Measurements from ENCODE around the gene EPB41L3.

Gene EPB41L3

DNA sequence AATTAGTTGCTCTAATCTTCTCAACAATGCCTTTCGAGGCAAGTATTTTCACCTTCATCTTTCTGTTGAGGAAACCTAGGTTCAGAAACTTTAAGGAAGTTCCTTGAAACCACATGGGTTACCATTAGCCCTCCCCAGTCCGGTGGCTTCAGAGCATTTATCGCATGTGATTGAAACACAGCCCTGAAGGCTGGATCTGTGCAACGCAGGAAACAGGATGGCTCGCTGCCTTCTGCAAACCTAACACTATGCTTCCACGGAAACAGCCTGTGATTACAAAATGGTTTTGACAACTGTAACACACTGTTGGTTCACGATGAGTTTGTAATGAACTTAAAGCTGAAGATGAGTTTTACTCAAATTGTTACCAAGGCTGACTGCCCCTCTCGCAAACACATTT lies 68.5 kb downstream of the EPB41L3 start:
- TF ChIP-seq EGR1 (IDR thresholded peaks at IDR 0.05) (no peak), TCF12 (IDR thresholded peaks at IDR 0.05; ENCODE audit: low read depth) (no peak), EP300 (IDR thresholded peaks at IDR 0.05; ENCODE audit: borderline replicate concordance) (no peak), ZBTB7A (IDR thresholded peaks at IDR 0.05; ENCODE audit: low read depth) (no peak), CREB1 (IDR thresholded peaks at IDR 0.05; ENCODE audit: low read depth) (no peak), NFIC (IDR thresholded peaks at IDR 0.05) (no peak), YY1 (IDR thresholded peaks at IDR 0.05; ENCODE audit: low read depth) (no peak), TAF1 (IDR thresholded peaks at IDR 0.05; ENCODE audit: low read depth) (no peak), CEBPB (IDR thresholded peaks at IDR 0.05) (no peak), FOXM1 (IDR thresholded peaks at IDR 0.05; ENCODE audit: borderline replicate concordance, low read depth) (no peak)
- TF ChIP-seq, protein P1, sequence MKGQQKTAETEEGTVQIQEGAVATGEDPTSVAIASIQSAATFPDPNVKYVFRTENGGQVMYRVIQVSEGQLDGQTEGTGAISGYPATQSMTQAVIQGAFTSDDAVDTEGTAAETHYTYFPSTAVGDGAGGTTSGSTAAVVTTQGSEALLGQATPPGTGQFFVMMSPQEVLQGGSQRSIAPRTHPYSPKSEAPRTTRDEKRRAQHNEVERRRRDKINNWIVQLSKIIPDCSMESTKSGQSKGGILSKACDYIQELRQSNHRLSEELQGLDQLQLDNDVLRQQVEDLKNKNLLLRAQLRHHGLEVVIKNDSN (IDR thresholded peaks at IDR 0.05) = no peak
- TF ChIP-seq, protein P2, sequence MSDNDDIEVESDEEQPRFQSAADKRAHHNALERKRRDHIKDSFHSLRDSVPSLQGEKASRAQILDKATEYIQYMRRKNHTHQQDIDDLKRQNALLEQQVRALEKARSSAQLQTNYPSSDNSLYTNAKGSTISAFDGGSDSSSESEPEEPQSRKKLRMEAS (IDR thresholded peaks at IDR 0.05) = no peak
- TF ChIP-seq, protein P3, sequence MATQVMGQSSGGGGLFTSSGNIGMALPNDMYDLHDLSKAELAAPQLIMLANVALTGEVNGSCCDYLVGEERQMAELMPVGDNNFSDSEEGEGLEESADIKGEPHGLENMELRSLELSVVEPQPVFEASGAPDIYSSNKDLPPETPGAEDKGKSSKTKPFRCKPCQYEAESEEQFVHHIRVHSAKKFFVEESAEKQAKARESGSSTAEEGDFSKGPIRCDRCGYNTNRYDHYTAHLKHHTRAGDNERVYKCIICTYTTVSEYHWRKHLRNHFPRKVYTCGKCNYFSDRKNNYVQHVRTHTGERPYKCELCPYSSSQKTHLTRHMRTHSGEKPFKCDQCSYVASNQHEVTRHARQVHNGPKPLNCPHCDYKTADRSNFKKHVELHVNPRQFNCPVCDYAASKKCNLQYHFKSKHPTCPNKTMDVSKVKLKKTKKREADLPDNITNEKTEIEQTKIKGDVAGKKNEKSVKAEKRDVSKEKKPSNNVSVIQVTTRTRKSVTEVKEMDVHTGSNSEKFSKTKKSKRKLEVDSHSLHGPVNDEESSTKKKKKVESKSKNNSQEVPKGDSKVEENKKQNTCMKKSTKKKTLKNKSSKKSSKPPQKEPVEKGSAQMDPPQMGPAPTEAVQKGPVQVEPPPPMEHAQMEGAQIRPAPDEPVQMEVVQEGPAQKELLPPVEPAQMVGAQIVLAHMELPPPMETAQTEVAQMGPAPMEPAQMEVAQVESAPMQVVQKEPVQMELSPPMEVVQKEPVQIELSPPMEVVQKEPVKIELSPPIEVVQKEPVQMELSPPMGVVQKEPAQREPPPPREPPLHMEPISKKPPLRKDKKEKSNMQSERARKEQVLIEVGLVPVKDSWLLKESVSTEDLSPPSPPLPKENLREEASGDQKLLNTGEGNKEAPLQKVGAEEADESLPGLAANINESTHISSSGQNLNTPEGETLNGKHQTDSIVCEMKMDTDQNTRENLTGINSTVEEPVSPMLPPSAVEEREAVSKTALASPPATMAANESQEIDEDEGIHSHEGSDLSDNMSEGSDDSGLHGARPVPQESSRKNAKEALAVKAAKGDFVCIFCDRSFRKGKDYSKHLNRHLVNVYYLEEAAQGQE (IDR thresholded peaks at IDR 0.05; ENCODE audit: low read depth) = no peak

DNA sequence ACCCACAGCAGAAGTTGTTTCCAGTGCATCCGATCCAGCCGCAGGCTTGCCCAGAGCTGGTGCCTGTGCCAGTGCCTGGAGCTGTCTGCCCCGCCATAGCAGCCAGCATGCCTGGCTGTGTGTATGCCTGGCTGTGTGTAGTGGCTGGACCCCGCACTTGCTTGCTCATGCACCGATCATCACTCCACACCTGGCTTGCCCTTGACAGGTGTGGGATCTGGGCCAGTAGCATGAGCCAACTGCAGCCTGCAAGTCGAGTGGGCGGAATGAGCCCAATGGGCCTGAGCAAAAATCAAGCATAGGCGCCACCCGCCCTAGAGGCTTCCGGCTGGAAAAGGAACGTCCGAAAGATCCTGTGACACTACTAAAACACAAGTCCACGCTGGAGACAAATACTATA lies 74.5 kb downstream of the EPB41L3 start:
- TF ChIP-seq TCF12 (IDR thresholded peaks at IDR 0.05; ENCODE audit: low read depth) = no peak
- no peak for TF ChIP-seq TEAD4 (IDR thresholded peaks at IDR 0.05)
- TF ChIP-seq EP300 (IDR thresholded peaks at IDR 0.05; ENCODE audit: borderline replicate concordance) = no peak
- TF ChIP-seq ZBTB7A (IDR thresholded peaks at IDR 0.05; ENCODE audit: low read depth) = no peak
- no peak for TF ChIP-seq CREB1 (IDR thresholded peaks at IDR 0.05; ENCODE audit: low read depth)
- TF ChIP-seq TAF1 (IDR thresholded peaks at IDR 0.05; ENCODE audit: low read depth) = no peak
- TF ChIP-seq, protein P2 (IDR thresholded peaks at IDR 0.05) = no peak
- no peak for TF ChIP-seq EGR1 (IDR thresholded peaks at IDR 0.05)
- TF ChIP-seq, protein P3 (IDR thresholded peaks at IDR 0.05; ENCODE audit: low read depth) = no peak
- TF ChIP-seq, protein P1 (IDR thresholded peaks at IDR 0.05) = no peak
- no peak for TF ChIP-seq CEBPB (IDR thresholded peaks at IDR 0.05)
- no peak for TF ChIP-seq NFIC (IDR thresholded peaks at IDR 0.05)
- TF ChIP-seq YY1 (IDR thresholded peaks at IDR 0.05; ENCODE audit: low read depth) = no peak
- TF ChIP-seq RAD21 (IDR thresholded peaks at IDR 0.05; ENCODE audit: low read depth) = no peak
- no peak for TF ChIP-seq FOXM1 (IDR thresholded peaks at IDR 0.05; ENCODE audit: borderline replicate concordance, low read depth)

DNA sequence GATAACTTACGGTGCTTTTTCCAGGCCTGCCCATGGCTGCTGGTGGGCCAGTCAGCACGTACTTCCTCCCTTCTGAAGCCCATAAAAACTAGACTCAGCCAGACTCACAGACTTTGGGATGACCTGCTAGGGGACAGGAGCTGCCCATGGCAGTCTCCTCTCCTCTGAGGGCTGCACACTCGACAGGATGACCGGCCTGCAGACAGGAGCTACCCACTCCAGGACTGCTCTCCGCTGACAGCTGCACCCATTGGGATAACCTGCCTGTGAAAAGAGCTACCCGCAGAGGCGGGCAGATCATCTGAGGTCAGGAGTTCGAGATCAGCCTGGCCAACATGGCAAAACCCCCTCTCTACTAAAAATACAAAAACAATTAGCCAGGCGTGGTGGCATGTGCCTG lies 75.4 kb downstream of the EPB41L3 start:
- TF ChIP-seq EGR1 (IDR thresholded peaks at IDR 0.05) = no peak
- TF ChIP-seq, protein P2 (IDR thresholded peaks at IDR 0.05) = no peak
- no peak for TF ChIP-seq TEAD4 (IDR thresholded peaks at IDR 0.05)
- TF ChIP-seq EP300 (IDR thresholded peaks at IDR 0.05; ENCODE audit: borderline replicate concordance) = no peak
- TF ChIP-seq, protein P3 (IDR thresholded peaks at IDR 0.05; ENCODE audit: low read depth) = no peak
- no peak for TF ChIP-seq NFIC (IDR thresholded peaks at IDR 0.05)
- no peak for TF ChIP-seq FOXM1 (IDR thresholded peaks at IDR 0.05; ENCODE audit: borderline replicate concordance, low read depth)
- TF ChIP-seq CREB1 (IDR thresholded peaks at IDR 0.05; ENCODE audit: low read depth) = no peak
- TF ChIP-seq, protein P1 (IDR thresholded peaks at IDR 0.05) = no peak

DNA sequence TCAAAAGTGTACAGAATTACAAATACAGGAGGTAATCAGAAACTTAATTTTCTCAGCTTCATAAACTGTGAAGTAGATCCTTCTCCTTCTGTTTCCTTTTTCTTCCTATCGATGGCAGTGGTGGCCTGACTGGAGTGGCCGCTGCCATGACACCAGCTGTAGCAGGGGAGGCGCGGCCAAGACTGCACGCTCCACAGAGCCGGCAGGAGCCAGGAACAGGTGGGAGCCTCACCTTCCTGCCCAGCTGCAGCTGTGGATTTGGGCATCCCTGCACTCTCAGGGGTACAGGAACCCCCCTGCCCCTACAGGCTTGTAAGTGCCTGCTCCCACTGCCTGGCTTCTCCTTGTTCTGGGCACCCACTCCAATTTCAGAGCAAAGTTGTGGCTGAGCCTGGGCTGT lies 76.1 kb downstream of the EPB41L3 start:
- TF ChIP-seq YY1 (IDR thresholded peaks at IDR 0.05; ENCODE audit: low read depth) = no peak
- TF ChIP-seq CREB1 (IDR thresholded peaks at IDR 0.05; ENCODE audit: low read depth) = no peak
- no peak for TF ChIP-seq TCF12 (IDR thresholded peaks at IDR 0.05; ENCODE audit: low read depth)
- no peak for TF ChIP-seq RAD21 (IDR thresholded peaks at IDR 0.05; ENCODE audit: low read depth)
- no peak for TF ChIP-seq EGR1 (IDR thresholded peaks at IDR 0.05)
- no peak for TF ChIP-seq ZBTB7A (IDR thresholded peaks at IDR 0.05; ENCODE audit: low read depth)
- TF ChIP-seq TAF1 (IDR thresholded peaks at IDR 0.05; ENCODE audit: low read depth) = no peak

All from Ishikawa (cell line).